ENCODE data around the gene IZUMO2. TPM values are rescaled to one million over a fixed set of nuclear protein-coding genes. Genes with fewer than 3 reads are reported as not detected.

IZUMO2 gene
- total RNA-seq, 1 donor from 2014 or later, result not detected

- no peak for TF ChIP-seq CTCF (IDR thresholded peaks at IDR 0.05; ENCODE audit: unreplicated experiment)
These were observed 4.2 kb upstream of the IZUMO2 start for GRCh38 chr19:50167314-50167721.

GRCh38 chr19:50159078-50159477 is 4.0 kb downstream of the IZUMO2 start:
- Mint-ChIP-seq H3K9me3 (peaks cover 7% of the 10 kb centered on the region), H3K27ac (no peak overlapping the region), H3K27me3 (ENCODE audit: low read depth) (peaks cover 48% of the 10 kb centered on the region), H3K4me3 (no peak overlapping the region), H3K4me1 (no peaks in the 10 kb centered on the region), H3K36me3 (no peaks in the 10 kb centered on the region)
- DNase-seq (ENCODE audit: low spot score in 2 of 2, unreplicated experiment in 2 of 2), result no peak
- no peak for TF ChIP-seq CTCF (IDR thresholded peaks at IDR 0.05; ENCODE audit: unreplicated experiment)

More at GRCh38 chr19:50167314-50167721, 4.2 kb upstream of the IZUMO2 start:
- Mint-ChIP-seq H3K27ac (no peak overlapping the region), H3K4me3 (no peak overlapping the region), H3K9me3 (no peaks in the 10 kb centered on the region), H3K4me1 (peaks cover 7% of the 10 kb centered on the region), H3K36me3 (no peaks in the 10 kb centered on the region), H3K27me3 (ENCODE audit: low read depth) (peaks cover 10% of the 10 kb centered on the region)
- peak in 1 of 2 experiments; percentile 39 for DNase-seq (ENCODE audit: low spot score in 2 of 2, unreplicated experiment in 2 of 2)

GRCh38 chr19:50158577-50158976 is 4.5 kb downstream of the IZUMO2 start:
- peaks cover 7% of the 10 kb centered on the region for H3K9me3 Mint-ChIP-seq
- no peak overlapping the region for H3K4me3 Mint-ChIP-seq
- no peaks in the 10 kb centered on the region for H3K4me1 Mint-ChIP-seq
- no peak for TF ChIP-seq CTCF (IDR thresholded peaks at IDR 0.05; ENCODE audit: unreplicated experiment)
- no peak overlapping the region for H3K27ac Mint-ChIP-seq
- H3K27me3 Mint-ChIP-seq (ENCODE audit: low read depth), result peaks cover 49% of the 10 kb centered on the region
- H3K36me3 Mint-ChIP-seq, result no peaks in the 10 kb centered on the region
- no peak for DNase-seq (ENCODE audit: low spot score in 2 of 2, unreplicated experiment in 2 of 2)

GRCh38 chr19:50155520-50156109 is 7.5 kb downstream of the IZUMO2 start:
- Mint-ChIP-seq H3K27ac (no peak overlapping the region), H3K9me3 (peaks cover 7% of the 10 kb centered on the region), H3K4me3 (no peak overlapping the region), H3K27me3 (ENCODE audit: low read depth) (peaks cover 52% of the 10 kb centered on the region), H3K36me3 (no peaks in the 10 kb centered on the region), H3K4me1 (no peaks in the 10 kb centered on the region)
- TF ChIP-seq CTCF (IDR thresholded peaks at IDR 0.05; ENCODE audit: unreplicated experiment), result peak; percentile 21
- DNase-seq (ENCODE audit: low spot score in 2 of 2, unreplicated experiment in 2 of 2), result no peak

- Mint-ChIP-seq H3K9me3 (peaks cover 7% of the 10 kb centered on the region), H3K27ac (no peak overlapping the region), H3K4me3 (no peak overlapping the region), H3K27me3 (ENCODE audit: low read depth) (peaks cover 48% of the 10 kb centered on the region), H3K36me3 (no peaks in the 10 kb centered on the region), H3K4me1 (no peaks in the 10 kb centered on the region)
- DNase-seq (ENCODE audit: low spot score in 2 of 2, unreplicated experiment in 2 of 2), result no peak
- TF ChIP-seq CTCF (IDR thresholded peaks at IDR 0.05; ENCODE audit: unreplicated experiment), result no peak
These were observed 8.6 kb downstream of the IZUMO2 start for GRCh38 chr19:50154529-50154928.

- H3K27me3 Mint-ChIP-seq (ENCODE audit: low read depth), result peaks cover 45% of the 10 kb centered on the region
- H3K4me1 Mint-ChIP-seq, result no peaks in the 10 kb centered on the region
- DNase-seq (ENCODE audit: low spot score in 2 of 2, unreplicated experiment in 2 of 2), result no peak
- no peak overlapping the region for H3K27ac Mint-ChIP-seq
- no peaks in the 10 kb centered on the region for H3K36me3 Mint-ChIP-seq
- peaks cover 6% of the 10 kb centered on the region for H3K9me3 Mint-ChIP-seq
- no peak for TF ChIP-seq CTCF (IDR thresholded peaks at IDR 0.05; ENCODE audit: unreplicated experiment)
- H3K4me3 Mint-ChIP-seq, result no peak overlapping the region
These were observed 10.5 kb downstream of the IZUMO2 start for GRCh38 chr19:50152578-50152977.

Data from mesothelial cell of epicardium (in vitro differentiated cells).